NCI-H1694 treated with DMSO at 0.1 percent for 48 hours (cell line): ENCODE data around the gene RIOK3.

Source experiments
- DNase-seq: peaks from one replicate; lab custom pipeline; 2025; lab: John Stamatoyannopoulos, UW

The RIOK3 gene

GRCh38 chr18:23530195-23530594 lies 77.1 kb downstream of the RIOK3 start:
- no peak for DNase-seq

GRCh38 chr18:23531912-23532311 lies 78.8 kb downstream of the RIOK3 start:
- no peak for DNase-seq
